Measurements from ENCODE around the gene TBL1XR1.

GRCh38 chr3:177093966-177094365 is 103.3 kb downstream of the TBL1XR1 start:
- TF ChIP-seq CTCF (conservative IDR thresholded peaks at IDR 0.05; ENCODE audit: low read depth, low read length) (no peak), BHLHE40 (IDR thresholded peaks at IDR 0.05; ENCODE audit: low read depth, low read length) (no peak), MXI1 (IDR thresholded peaks at IDR 0.05; ENCODE audit: borderline replicate concordance, low read depth, low read length) (no peak), SMC3 (IDR thresholded peaks at IDR 0.05; ENCODE audit: low read depth, low read length) (no peak), USF2 (IDR thresholded peaks at IDR 0.05; ENCODE audit: low read depth, low read length) (no peak), POLR2A (IDR thresholded peaks at IDR 0.05; ENCODE audit: low read depth, low read length) (no peak), RCOR1 (IDR thresholded peaks at IDR 0.05; ENCODE audit: insufficient replicate concordance, low read length) (no peak), CEBPB (IDR thresholded peaks at IDR 0.05; ENCODE audit: low read depth, low read length) (no peak), NFE2L2 (IDR thresholded peaks at IDR 0.05; ENCODE audit: low read depth, low read length) (no peak), RAD21 (IDR thresholded peaks at IDR 0.05; ENCODE audit: low read length) (no peak), ELK1 (IDR thresholded peaks at IDR 0.05; ENCODE audit: borderline replicate concordance, low read depth, low read length) (no peak), RFX5 (IDR thresholded peaks at IDR 0.05; ENCODE audit: low read depth, low read length) (no peak)

Measured in IMR-90 (cell line).